Measurements from ENCODE around the gene CHAD. TPM values are rescaled to one million over a fixed set of nuclear protein-coding genes. Genes with fewer than 3 reads are reported as not detected.

The CHAD gene
- polyA plus RNA-seq, 1 of the 3 experiments (the other 2 are of a cell fraction) = not detected

DNA sequence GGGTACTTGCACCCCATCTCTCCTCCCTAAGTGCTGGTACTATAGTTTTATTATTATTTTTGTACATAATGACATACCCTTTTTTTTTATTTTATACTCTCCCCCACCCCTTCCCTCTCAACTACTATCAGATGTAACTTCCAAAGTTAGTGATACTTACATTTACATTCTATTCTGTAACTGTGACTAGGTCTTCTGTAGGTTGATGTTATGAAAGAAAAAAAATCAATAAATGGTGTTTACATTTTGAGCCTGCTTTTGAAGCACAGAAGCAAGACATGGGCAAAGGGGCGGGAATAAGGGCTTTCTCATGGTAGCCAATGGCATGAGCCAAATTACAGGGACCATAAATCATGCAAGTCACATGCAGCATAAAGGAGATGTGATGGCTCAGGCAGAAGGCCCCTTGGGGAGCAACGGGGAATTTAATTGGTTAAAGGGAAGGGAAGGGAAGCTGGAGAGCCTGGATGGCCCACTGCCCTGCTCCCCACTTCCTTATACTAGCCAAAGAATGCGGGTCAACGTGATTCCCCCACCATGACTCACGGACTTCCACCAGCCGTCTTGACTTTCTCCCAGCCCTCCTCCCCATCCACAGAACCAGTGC, 45.0 kb downstream of the CHAD start:
- WGBS (ENCODE audit: low lambda C conversion rate) = 28% methylated on average over 6 of the region's 6 CpGs
- POLR2A ChIA-PET = no interaction called here

More for the DNA sequence above, 45.0 kb downstream of the CHAD start:
- Histone ChIP-seq H3K4me1 (ENCODE audit: control insufficient read depth in 1 of 2, insufficient read depth in 2 of 2, low read depth in 1 of 2, low read length in 1 of 2) (peaks cover 21 to 23% of the 10 kb centered on the region in 2 experiments; a peak in 3 of 4 replicates), H3K4me2 (peak overlapping the region; percentile 94), H3F3A (replicated peaks; ENCODE audit: insufficient read depth) (peaks cover 39% of the 10 kb centered on the region), H3K79me2 (ENCODE audit: insufficient read depth) (peaks cover 30% of the 10 kb centered on the region), H3K4me3 (ENCODE audit: low read depth in 2 of 2, low read length in 1 of 2) (no peak overlapping the region; a peak in 1 of 4 replicates), H3K9me3 (no peaks in the 10 kb centered on the region), H3K9ac (no peak overlapping the region; the same call in 1 of the 2 replicates), H2AFZ (ENCODE audit: low read depth) (peak overlapping the region; percentile 70; the same call in 1 of the 2 replicates), H3K27me3 (ENCODE audit: insufficient read depth) (no peaks in the 10 kb centered on the region), H4K20me1 (ENCODE audit: insufficient read depth) (no peaks in the 10 kb centered on the region), H3K27ac (ENCODE audit: low read depth in 2 of 2, low read length in 1 of 2) (peak overlapping the region; percentile 45 to 74; a peak in 3 of 4 replicates), H3K9me2 (no peaks in the 10 kb centered on the region), H3K36me3 (replicated peaks in 1 of 2; ENCODE audit: control insufficient read depth in 1 of 2, insufficient read depth in 2 of 2, low read length in 1 of 2) (no peaks in the 10 kb centered on the region)
- no peak for DNase-seq
- TF ChIP-seq MAX (IDR thresholded peaks at IDR 0.05; ENCODE audit: low read depth) = peak; percentile 54; the same call in 1 of the 2 replicates
- TF ChIP-seq RXRA (IDR thresholded peaks at IDR 0.05; ENCODE audit: borderline replicate concordance, low read depth) = no peak
- TF ChIP-seq FOSL2 (IDR thresholded peaks at IDR 0.05; ENCODE audit: borderline replicate concordance, low read depth) = peak; percentile 82; the same call in 1 of the 2 replicates
- TF ChIP-seq NRF1 (IDR thresholded peaks at IDR 0.05; ENCODE audit: low read depth, low read length) = no peak
- no peak for TF ChIP-seq EZH2phosphoT487 (IDR thresholded peaks at IDR 0.05; ENCODE audit: borderline replicate concordance, low read depth)
- peak in 1 of 2 experiments; percentile 32; a peak in 1 of 4 replicates for TF ChIP-seq EP300 (IDR thresholded peaks at IDR 0.05; ENCODE audit: borderline replicate concordance in 1 of 2, low read depth in 1 of 2, low read length in 1 of 2)
- TF ChIP-seq RAD21 (IDR thresholded peaks at IDR 0.05; ENCODE audit: low read length) = no peak
- TF ChIP-seq POLR2AphosphoS5 (IDR thresholded peaks at IDR 0.05; ENCODE audit: low read depth, low read length) = peak; percentile 33; the same call in 1 of the 2 replicates
- peak; percentile 47 for TF ChIP-seq NFIC (IDR thresholded peaks at IDR 0.05; ENCODE audit: borderline replicate concordance)
- TF ChIP-seq JUND (IDR thresholded peaks at IDR 0.05) = no peak; the same call in 1 of the 2 replicates
- TF ChIP-seq USF1 (IDR thresholded peaks at IDR 0.05; ENCODE audit: borderline replicate concordance, low read depth) = peak; percentile 75; the same call in 1 of the 2 replicates
- TF ChIP-seq CHD2 (IDR thresholded peaks at IDR 0.05; ENCODE audit: low read length, partially characterized antibody) = no peak
- no peak for TF ChIP-seq SMC3 (IDR thresholded peaks at IDR 0.05; ENCODE audit: low read depth, low read length)
- TF ChIP-seq, protein P1, sequence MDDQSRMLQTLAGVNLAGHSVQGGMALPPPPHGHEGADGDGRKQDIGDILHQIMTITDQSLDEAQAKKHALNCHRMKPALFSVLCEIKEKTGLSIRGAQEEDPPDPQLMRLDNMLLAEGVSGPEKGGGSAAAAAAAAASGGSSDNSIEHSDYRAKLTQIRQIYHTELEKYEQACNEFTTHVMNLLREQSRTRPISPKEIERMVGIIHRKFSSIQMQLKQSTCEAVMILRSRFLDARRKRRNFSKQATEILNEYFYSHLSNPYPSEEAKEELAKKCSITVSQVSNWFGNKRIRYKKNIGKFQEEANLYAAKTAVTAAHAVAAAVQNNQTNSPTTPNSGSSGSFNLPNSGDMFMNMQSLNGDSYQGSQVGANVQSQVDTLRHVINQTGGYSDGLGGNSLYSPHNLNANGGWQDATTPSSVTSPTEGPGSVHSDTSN (IDR thresholded peaks at IDR 0.05) = peak; percentile 93
- no peak for TF ChIP-seq GABPA (IDR thresholded peaks at IDR 0.05; ENCODE audit: low read depth)
- no peak for TF ChIP-seq RCOR1 (IDR thresholded peaks at IDR 0.05; ENCODE audit: low read length)
- peak; percentile 71; the same call in 1 of the 2 replicates for TF ChIP-seq TEAD4 (IDR thresholded peaks at IDR 0.05; ENCODE audit: borderline replicate concordance, insufficient read depth)
- no peak for TF ChIP-seq CTCF (IDR thresholded peaks at IDR 0.05)
- TF ChIP-seq REST (IDR thresholded peaks at IDR 0.05; ENCODE audit: low read depth, low read length) = 0 out of 2 replicates have a peak, but pooled peaks have one; percentile 4
- TF ChIP-seq, protein P2, sequence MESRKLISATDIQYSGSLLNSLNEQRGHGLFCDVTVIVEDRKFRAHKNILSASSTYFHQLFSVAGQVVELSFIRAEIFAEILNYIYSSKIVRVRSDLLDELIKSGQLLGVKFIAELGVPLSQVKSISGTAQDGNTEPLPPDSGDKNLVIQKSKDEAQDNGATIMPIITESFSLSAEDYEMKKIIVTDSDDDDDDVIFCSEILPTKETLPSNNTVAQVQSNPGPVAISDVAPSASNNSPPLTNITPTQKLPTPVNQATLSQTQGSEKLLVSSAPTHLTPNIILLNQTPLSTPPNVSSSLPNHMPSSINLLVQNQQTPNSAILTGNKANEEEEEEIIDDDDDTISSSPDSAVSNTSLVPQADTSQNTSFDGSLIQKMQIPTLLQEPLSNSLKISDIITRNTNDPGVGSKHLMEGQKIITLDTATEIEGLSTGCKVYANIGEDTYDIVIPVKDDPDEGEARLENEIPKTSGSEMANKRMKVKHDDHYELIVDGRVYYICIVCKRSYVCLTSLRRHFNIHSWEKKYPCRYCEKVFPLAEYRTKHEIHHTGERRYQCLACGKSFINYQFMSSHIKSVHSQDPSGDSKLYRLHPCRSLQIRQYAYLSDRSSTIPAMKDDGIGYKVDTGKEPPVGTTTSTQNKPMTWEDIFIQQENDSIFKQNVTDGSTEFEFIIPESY (IDR thresholded peaks at IDR 0.05; ENCODE audit: borderline replicate concordance, low read depth) = no peak
- TF ChIP-seq ELF1 (IDR thresholded peaks at IDR 0.05) = peak; percentile 77
- CTCF ChIA-PET = no interaction called here
